ENCODE measurements around the gene NTRK3.

Gene NTRK3

DNA sequence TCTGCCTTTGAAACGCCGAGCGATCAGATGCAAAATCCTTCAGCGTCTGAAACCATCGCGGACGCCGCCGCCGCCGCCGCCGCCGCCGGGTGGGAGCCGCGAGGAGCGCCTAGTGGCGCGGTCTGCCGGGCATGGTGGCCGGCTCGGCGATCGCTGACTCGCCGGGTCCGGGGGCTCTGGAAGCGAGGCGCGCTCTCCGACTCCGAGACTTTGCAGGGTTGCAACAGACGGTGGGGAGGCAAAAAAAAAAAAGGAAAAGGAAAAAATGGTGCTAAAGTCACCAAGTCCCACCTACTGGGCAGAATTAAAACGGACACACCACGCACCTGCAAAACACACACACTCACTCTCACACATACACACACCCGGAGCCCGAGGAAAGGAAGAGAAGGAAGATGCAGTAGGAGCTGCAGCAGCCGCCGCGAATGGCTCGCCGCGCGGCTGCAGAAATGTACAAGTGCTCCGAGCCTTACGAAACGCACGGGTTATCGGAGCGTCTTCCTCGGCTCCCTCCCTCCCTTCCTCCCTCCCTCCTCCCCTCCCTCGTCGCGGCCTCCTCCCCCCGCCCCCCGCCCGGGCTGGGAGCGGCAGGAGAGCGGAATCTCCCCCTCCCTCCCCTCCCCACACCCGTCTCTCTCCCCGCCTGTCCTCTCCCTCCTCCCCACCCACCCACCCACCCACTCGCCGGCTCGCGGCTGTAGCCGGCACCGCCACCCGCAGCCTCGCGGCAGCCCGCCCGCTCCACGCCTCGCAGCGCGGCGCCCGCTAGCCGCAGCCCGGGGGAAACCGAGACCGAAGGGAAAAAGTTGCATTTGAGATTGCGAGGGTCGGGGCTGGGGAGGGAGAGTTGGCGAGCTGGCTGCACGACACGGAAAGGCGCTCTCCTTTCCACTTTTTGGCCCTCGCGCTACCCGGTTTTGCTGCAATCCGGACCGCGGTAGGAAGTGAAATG is at the start of gene NTRK3:
Gene NTRK3, minus strand, starts transcription at position 461 of the 952 bp plus-strand sequence. CDS start 586 bp downstream, outside the sequence.
- Mint-ChIP-seq H3K9me3 (no peaks in the 10 kb centered on the region), H3K4me1 (ENCODE audit: low read depth) (peaks cover 10% of the 10 kb centered on the region), H3K4me3 (peak within 1 kb of the TSS; percentile 78), H3K27ac (peak within 1 kb of the TSS; percentile 4), H3K27me3 (ENCODE audit: low read depth) (peaks cover 70% of the 10 kb centered on the region), H3K36me3 (ENCODE audit: low read depth) (peaks cover 4% of the 10 kb centered on the region)

DNA sequence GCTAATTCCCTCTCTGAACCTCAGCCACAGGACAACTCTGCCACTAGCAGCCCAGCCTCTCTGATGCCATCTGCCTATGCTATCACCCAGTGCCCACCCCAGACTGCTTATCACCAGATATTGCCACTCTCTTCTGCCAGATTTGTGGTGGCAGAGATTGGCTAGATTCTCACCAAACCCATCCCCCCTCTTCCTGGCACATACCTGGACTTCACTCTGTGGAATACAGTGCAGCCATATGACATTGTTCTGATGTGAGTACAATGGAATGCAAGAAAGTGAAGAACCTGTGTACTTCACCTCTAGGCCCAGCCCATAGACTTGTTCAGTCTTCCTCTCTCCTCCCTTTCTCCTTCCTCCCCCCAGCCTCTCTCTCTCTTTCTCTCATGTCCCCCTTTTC is 46.9 kb upstream of the NTRK3 start:
- Mint-ChIP-seq H3K9me3 (no peaks in the 10 kb centered on the region), H3K4me1 (ENCODE audit: low read depth) (no peaks in the 10 kb centered on the region), H3K27me3 (ENCODE audit: low read depth) (no peaks in the 10 kb centered on the region), H3K4me3 (no peak overlapping the region), H3K36me3 (ENCODE audit: low read depth) (no peaks in the 10 kb centered on the region), H3K27ac (no peak overlapping the region)

DNA sequence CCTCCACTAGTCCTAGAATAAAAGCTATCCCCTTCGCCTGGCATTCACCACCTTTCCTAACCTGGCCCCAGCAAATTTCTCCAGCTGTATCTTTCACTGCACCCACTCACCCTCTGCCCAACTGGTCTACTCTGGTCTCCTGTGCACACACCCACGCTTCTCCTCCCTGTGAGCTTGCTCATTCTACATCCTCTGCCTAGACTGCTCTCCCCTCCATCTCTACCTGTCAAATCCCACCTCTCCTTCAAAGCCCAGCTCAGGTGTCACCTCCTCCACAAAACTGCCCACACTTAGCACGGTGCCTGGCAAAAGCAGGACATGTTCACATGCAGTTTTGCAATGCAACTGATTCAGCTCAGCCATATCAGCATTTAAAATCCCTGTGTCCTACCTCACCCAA is 45.8 kb upstream of the NTRK3 start:
- no peaks in the 10 kb centered on the region for H3K9me3 Mint-ChIP-seq
- no peak overlapping the region for H3K27ac Mint-ChIP-seq
- no peaks in the 10 kb centered on the region for H3K36me3 Mint-ChIP-seq (ENCODE audit: low read depth)
- no peaks in the 10 kb centered on the region for H3K27me3 Mint-ChIP-seq (ENCODE audit: low read depth)
- no peaks in the 10 kb centered on the region for H3K4me1 Mint-ChIP-seq (ENCODE audit: low read depth)
- H3K4me3 Mint-ChIP-seq, result no peak overlapping the region

DNA sequence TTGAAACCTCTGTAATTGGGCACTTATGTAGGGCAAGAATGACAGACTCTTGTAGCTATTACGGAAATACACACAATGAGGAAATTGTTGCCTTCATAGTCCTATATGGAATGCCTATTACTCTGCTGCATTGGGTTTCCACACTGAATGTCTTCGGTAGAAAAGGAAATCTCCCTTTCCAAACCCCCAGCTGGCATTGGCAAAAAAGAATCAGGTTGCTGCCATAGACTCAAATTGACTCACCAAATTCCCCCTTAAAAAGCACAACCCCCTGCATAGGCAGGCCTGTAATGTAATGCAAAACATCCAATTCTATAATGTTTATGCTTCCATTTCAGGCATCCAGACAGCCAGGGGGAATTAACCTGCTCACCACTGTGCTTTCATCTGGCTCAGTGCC is 44.8 kb upstream of the NTRK3 start:
- no peaks in the 10 kb centered on the region for H3K9me3 Mint-ChIP-seq

DNA sequence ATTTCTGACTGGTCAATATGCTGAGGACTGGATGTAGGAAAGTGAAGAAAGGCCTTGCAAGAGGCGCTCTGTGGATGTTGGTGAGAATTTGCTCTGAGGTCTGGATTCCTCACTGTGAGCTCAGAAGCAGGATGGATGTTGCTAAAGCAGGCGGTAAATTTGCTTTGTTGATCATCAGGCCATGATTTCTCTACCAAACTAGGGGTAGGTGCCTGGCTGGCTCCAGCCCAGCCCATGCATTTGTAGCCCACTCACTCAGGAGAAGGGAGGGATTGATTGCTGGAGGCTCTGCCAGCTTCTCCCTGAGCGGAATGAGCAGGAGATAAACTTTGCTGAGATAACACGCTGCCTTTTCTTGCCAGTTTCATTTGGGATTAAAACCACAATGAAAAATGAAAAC is 44.3 kb upstream of the NTRK3 start:
- no peaks in the 10 kb centered on the region for H3K27me3 Mint-ChIP-seq (ENCODE audit: low read depth)
- H3K27ac Mint-ChIP-seq, result no peak overlapping the region
- no peaks in the 10 kb centered on the region for H3K36me3 Mint-ChIP-seq (ENCODE audit: low read depth)
- H3K9me3 Mint-ChIP-seq, result no peaks in the 10 kb centered on the region
- no peak overlapping the region for H3K4me3 Mint-ChIP-seq
- H3K4me1 Mint-ChIP-seq (ENCODE audit: low read depth), result no peaks in the 10 kb centered on the region

More for the DNA sequence above, 44.8 kb upstream of the NTRK3 start:
- Mint-ChIP-seq H3K4me1 (ENCODE audit: low read depth) (no peaks in the 10 kb centered on the region), H3K27ac (no peak overlapping the region), H3K36me3 (ENCODE audit: low read depth) (no peaks in the 10 kb centered on the region), H3K4me3 (no peak overlapping the region), H3K27me3 (ENCODE audit: low read depth) (no peaks in the 10 kb centered on the region)

DNA sequence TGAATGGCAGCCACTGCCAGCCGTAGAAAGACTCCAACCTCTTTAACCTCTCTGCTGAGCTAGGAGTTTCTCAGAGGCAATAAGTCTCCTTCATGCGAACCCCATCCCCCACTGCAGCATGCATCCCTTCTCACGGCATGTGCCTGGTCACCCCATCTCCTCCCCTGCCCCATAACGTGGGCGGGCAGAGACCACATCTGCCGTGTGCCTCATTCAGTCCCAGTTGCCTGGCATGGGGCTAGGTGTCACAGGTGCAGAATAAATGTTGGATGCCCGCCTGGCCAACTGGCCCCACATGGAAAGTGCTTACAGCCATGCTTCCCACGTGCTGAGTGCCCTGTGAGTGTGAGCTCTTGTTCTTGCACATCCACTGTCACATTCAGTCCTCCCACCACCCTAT is 43.5 kb upstream of the NTRK3 start:
- no peaks in the 10 kb centered on the region for H3K9me3 Mint-ChIP-seq
- H3K27me3 Mint-ChIP-seq (ENCODE audit: low read depth), result no peaks in the 10 kb centered on the region
- H3K27ac Mint-ChIP-seq, result no peak overlapping the region
- no peaks in the 10 kb centered on the region for H3K36me3 Mint-ChIP-seq (ENCODE audit: low read depth)
- no peaks in the 10 kb centered on the region for H3K4me1 Mint-ChIP-seq (ENCODE audit: low read depth)
- no peak overlapping the region for H3K4me3 Mint-ChIP-seq

DNA sequence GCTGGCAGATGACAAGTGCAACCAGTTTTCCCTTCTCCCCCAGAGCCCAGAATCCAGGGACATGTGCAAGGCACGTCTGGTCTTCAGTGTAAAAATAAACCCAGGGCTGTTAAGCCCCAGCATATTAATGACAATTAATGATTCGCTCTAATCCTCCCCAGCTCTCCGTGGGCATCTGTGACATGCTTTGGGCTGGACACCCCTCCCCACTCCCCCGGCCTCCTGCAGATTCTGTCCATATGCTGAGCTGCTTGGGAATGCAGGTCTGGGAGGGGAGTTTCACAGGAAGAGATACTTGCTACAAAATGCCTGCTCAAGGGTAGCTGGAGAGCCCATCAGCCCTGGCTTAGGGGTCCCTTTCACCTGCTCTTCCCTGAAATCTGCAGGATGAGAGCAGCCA is 43.0 kb upstream of the NTRK3 start:
- Mint-ChIP-seq H3K4me1 (ENCODE audit: low read depth) (no peaks in the 10 kb centered on the region), H3K27ac (no peak overlapping the region), H3K27me3 (ENCODE audit: low read depth) (no peaks in the 10 kb centered on the region), H3K36me3 (ENCODE audit: low read depth) (no peaks in the 10 kb centered on the region), H3K9me3 (no peaks in the 10 kb centered on the region), H3K4me3 (no peak overlapping the region)

DNA sequence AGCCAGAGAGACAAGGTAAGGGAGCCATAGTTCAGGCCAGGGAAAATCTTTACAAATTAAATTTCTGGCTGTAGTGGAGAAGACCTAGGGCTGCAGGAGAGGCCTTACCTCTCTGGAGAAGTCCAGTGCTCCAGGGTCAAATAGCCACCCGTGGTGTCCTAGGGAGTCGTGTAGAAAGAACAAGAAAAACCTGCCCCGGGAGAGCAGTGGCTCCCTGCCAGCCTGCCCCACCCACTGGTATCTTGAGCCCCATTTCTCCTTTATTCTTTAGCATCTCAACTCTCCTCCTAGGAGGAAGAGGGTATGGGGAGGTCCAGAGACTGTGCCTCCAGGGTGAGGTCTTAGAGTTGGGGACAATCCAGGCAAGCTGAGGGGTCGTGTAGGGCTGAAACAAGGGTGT is 32.1 kb upstream of the NTRK3 start:
- Mint-ChIP-seq H3K9me3 (no peaks in the 10 kb centered on the region), H3K4me3 (no peak overlapping the region), H3K27me3 (ENCODE audit: low read depth) (peaks cover 22% of the 10 kb centered on the region), H3K36me3 (ENCODE audit: low read depth) (no peaks in the 10 kb centered on the region), H3K27ac (no peak overlapping the region), H3K4me1 (ENCODE audit: low read depth) (no peaks in the 10 kb centered on the region)

DNA sequence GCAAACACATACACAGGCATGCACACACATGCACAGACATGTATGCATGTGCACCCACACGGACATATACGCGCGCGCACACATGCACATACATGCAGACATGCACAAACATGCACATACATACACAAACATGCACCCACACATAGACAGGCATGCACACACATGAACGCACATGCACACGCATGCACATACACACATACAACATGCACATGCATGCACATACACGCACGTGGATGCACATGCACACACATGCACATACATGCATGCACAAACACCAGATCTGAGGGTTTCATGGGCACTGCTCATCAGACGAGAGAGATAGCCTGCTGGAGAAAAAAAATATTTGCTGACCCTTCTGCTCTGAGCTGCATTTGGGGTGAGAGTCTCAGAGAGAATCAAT is 31.7 kb upstream of the NTRK3 start:
- Mint-ChIP-seq H3K9me3 (no peaks in the 10 kb centered on the region), H3K4me3 (no peak overlapping the region), H3K27me3 (ENCODE audit: low read depth) (peaks cover 26% of the 10 kb centered on the region)

DNA sequence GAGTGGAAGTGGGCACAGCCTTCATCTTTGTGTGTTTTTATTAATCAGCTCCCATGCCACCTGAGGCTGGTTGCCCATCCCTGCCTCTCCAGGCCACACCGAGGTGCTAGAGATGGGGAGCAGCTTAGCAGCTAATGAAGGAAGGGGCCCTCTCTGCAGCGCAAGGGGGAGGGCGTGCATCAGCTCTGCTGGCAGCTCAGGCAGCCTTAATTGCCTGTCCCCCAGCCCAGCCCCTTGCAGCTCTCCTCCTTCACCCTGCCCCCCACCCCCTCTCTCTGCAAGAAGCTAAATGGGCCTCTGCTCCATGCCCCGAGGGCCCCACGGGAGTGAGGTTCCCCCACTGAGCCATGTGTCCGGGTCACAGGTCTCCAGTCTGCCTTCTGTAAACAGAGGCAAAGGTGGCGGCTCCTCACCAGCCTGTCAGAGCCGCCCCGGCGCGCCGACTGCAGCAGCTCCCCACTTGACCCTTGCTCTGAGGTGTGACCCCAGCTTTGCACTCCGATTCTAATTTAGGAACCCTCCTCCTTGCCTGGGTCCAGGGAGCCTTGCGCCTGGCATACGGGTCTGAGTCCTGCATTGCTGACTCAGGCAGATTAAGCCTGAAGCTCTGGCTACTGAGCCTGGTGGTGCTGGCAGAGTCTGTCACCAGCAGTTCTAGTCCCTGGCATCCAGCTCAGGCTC is 27.9 kb upstream of the NTRK3 start:
- no peak overlapping the region for H3K4me3 Mint-ChIP-seq
- peaks cover 42% of the 10 kb centered on the region for H3K27me3 Mint-ChIP-seq (ENCODE audit: low read depth)

More for the DNA sequence above, 31.7 kb upstream of the NTRK3 start:
- no peaks in the 10 kb centered on the region for H3K4me1 Mint-ChIP-seq (ENCODE audit: low read depth)
- H3K27ac Mint-ChIP-seq, result no peak overlapping the region
- no peaks in the 10 kb centered on the region for H3K36me3 Mint-ChIP-seq (ENCODE audit: low read depth)

DNA sequence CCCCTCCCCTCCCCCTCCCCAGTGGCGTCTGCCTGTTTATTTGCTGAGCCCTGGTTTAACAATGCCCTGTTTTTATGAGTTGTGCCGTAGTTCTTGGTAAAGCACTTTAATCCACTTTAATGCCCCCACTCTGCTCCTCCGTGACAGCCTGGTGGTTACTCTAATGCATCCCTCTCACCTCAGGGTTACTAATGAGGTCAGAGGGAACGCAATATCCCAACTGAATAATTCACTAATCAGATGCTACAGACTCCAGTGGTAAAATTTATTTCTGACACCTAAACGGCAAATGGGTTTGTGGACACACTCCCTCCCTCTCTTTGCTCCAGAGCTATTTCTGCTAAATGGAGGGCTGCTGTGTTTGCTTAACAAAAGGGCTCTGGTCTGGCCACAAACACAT is 26.1 kb upstream of the NTRK3 start:
- no peak overlapping the region for H3K27ac Mint-ChIP-seq
- H3K4me3 Mint-ChIP-seq, result no peak overlapping the region
- H3K4me1 Mint-ChIP-seq (ENCODE audit: low read depth), result no peaks in the 10 kb centered on the region
- H3K36me3 Mint-ChIP-seq (ENCODE audit: low read depth), result no peaks in the 10 kb centered on the region
- H3K27me3 Mint-ChIP-seq (ENCODE audit: low read depth), result peaks cover 42% of the 10 kb centered on the region
- H3K9me3 Mint-ChIP-seq, result no peaks in the 10 kb centered on the region

More for the DNA sequence above, 27.9 kb upstream of the NTRK3 start:
- no peaks in the 10 kb centered on the region for H3K4me1 Mint-ChIP-seq (ENCODE audit: low read depth)
- H3K27ac Mint-ChIP-seq, result no peak overlapping the region
- no peaks in the 10 kb centered on the region for H3K36me3 Mint-ChIP-seq (ENCODE audit: low read depth)
- H3K9me3 Mint-ChIP-seq, result no peaks in the 10 kb centered on the region

DNA sequence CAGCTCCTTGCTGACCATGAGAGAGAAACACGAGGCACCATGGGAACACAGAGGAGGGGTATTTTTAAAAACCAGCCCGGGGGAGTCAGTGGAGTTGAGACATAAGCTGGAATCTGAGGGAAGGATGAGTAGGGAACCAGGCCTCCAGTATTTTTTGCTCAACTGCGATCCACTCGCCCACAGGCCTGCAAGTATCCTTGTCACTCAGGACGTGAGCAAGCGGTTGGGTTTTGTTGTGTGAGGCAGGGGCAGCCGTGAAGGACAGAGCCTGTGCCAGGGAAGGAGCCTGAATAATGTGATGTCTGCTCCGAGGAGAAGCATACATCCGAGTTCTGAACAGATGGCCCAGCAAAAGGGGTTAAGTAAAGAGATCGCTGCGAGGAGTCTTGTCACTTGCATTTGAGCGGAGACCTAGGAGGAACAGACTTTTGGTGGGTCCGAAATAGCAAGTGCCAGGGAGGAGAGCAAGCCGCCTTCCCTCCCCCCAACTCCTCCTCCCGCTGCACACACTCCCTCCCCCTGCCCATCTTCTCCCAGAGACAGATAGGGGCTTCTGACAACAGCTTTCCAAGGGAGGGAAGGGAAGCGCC is 20.4 kb upstream of the NTRK3 start:
- Mint-ChIP-seq H3K4me1 (ENCODE audit: low read depth) (no peaks in the 10 kb centered on the region), H3K27me3 (ENCODE audit: low read depth) (peaks cover 27% of the 10 kb centered on the region), H3K36me3 (ENCODE audit: low read depth) (no peaks in the 10 kb centered on the region), H3K27ac (no peak overlapping the region), H3K9me3 (no peaks in the 10 kb centered on the region), H3K4me3 (no peak overlapping the region)

DNA sequence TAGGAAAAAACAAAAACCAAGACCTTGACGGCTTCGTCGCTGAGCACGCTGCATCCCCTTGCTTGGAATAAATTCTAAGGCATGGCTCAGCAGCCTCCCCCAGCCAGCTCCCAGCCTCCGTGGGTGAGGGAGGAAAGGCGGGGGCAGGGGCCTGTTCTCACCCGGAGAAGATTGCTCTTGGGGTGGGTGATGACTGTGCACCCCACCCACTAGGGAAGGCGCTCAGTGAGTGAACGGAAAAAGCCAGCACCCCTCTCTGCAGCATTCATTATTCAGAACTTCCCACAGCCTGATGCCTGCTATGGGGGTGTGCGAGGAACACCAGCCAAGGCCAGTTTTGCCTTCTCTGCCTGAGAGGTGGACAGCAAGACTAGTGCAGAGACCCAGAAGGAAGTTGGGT is 19.3 kb upstream of the NTRK3 start:
- peaks cover 24% of the 10 kb centered on the region for H3K27me3 Mint-ChIP-seq (ENCODE audit: low read depth)
- no peaks in the 10 kb centered on the region for H3K36me3 Mint-ChIP-seq (ENCODE audit: low read depth)
- no peaks in the 10 kb centered on the region for H3K4me1 Mint-ChIP-seq (ENCODE audit: low read depth)
- H3K9me3 Mint-ChIP-seq, result no peaks in the 10 kb centered on the region
- H3K27ac Mint-ChIP-seq, result no peak overlapping the region
- H3K4me3 Mint-ChIP-seq, result no peak overlapping the region

DNA sequence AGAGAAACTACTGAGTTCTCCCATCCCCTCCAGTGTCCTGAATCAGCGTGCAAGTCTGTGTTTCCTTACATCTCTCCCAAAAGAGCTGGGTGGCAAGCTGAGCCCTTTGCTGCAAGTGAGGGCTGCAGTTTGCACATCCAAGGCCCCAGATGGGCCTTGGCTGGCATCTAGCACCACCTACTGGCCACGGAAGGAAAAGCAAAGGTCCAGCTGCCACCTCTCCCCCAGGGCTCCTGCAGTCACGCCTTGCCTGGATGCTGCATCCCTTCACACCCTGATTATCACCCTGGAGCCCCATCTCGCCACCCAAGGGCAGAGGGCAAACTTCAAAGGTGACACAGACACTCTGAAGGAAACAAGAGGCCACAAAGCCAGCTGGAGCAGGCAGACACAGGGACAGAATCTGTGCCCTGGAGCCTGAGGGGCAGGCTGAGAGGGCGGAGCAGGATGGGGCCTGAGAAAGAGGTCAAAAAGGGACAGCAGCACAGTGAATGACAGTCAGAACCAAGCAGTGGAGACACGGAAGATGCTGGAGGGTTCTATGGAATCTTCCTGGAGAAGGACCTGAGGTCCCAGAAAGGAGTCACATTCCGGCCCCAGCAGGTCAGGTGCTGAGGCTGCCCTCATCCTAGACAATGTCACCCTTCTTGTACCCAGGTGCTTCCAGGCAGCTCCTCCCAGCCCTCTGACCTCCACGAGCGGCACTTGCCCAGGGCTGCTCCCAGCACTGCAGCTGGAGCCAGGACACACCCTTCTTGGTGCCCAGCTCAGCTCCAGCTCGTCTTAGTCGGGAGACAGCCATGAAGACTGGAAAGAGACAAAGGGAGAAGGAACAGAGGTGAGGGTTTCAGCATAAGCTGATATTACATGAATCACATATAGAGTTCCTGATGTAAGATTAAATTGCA is 18.3 kb upstream of the NTRK3 start:
- no peaks in the 10 kb centered on the region for H3K36me3 Mint-ChIP-seq (ENCODE audit: low read depth)
- no peak overlapping the region for H3K4me3 Mint-ChIP-seq
- H3K4me1 Mint-ChIP-seq (ENCODE audit: low read depth), result no peaks in the 10 kb centered on the region
- peaks cover 19% of the 10 kb centered on the region for H3K27me3 Mint-ChIP-seq (ENCODE audit: low read depth)
- no peaks in the 10 kb centered on the region for H3K9me3 Mint-ChIP-seq
- H3K27ac Mint-ChIP-seq, result no peak overlapping the region

Data from T-helper 1 cell treated with Interleukin-12 subunit alpha and Interleukin-12 subunit beta and Interleukin-4 antibody, amounts not matched to agents 30 μg/mL and 1 μg/mL, for 36 hours (primary cell).